NOMO-1 (cell line): Measurements from ENCODE around the gene SLC5A3.

ENCODE experiments used
- DNase-seq, 2 experiments: peaks; one replicate each; lab custom pipeline; 2025; ENCODE audit not compliant: unreplicated experiment in 2 of 2; lab: John Stamatoyannopoulos, UW

Gene SLC5A3

GRCh38 chr21:34094949-34095348 lies 21.6 kb downstream of the SLC5A3 start:
- no peak for DNase-seq

- no peak for DNase-seq
These were observed 24.1 kb downstream of the SLC5A3 start for GRCh38 chr21:34097442-34097841.

GRCh38 chr21:34100337-34100736 lies 27.0 kb downstream of the SLC5A3 start:
- DNase-seq = no peak

GRCh38 chr21:34100790-34101189 lies 27.4 kb downstream of the SLC5A3 start:
- no peak for DNase-seq

- DNase-seq = no peak
These were observed 32.7 kb downstream of the SLC5A3 start for GRCh38 chr21:34105947-34106541.

GRCh38 chr21:34107606-34108005 lies 34.2 kb downstream of the SLC5A3 start:
- no peak for DNase-seq

- DNase-seq = no peak
These were observed 35.7 kb downstream of the SLC5A3 start for GRCh38 chr21:34109075-34109474.

- no peak for DNase-seq
These were observed 37.3 kb downstream of the SLC5A3 start for GRCh38 chr21:34110594-34111202.

- no peak for DNase-seq
These were observed 39.1 kb downstream of the SLC5A3 start for GRCh38 chr21:34112316-34113033.

- DNase-seq = no peak
These were observed 40.5 kb downstream of the SLC5A3 start for GRCh38 chr21:34113842-34114241.

- DNase-seq = no peak
These were observed 41.8 kb downstream of the SLC5A3 start for GRCh38 chr21:34115160-34115559.

GRCh38 chr21:34116569-34116968 lies 43.2 kb downstream of the SLC5A3 start:
- no peak for DNase-seq

- DNase-seq = no peak
These were observed 47.5 kb downstream of the SLC5A3 start for GRCh38 chr21:34120867-34121266.

- no peak for DNase-seq
These were observed 48.7 kb downstream of the SLC5A3 start for GRCh38 chr21:34122047-34122446.
